ENCODE data around the gene GAK.
A peak's percentile ranks its signal among the peaks of the same experiment; 100 is the strongest.

The GAK gene

DNA sequence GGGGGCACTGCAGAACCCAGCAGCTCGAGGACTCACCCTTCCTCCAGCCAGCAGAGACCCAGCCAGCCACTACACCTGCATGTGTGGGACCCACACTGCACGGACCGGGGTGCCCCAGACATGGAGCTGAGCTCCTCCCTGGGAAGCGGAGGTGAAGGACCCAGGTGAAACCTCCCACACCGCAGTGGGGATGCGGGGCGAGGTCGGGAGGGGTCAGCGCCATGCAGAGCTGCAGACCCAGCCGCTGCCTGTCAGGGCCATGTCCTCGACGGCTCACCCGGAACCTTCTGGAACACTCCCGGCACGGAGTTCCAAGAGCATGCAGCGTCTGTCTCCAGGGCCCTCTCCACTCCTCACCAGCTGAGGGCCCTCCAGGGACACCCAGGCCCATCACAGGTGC lies 42.6 kb downstream of the GAK start:
- Mint-ChIP-seq H3K27ac (ENCODE audit: low read depth) (no peak overlapping the region), H3K9me3 (peaks cover 6% of the 10 kb centered on the region), H3K27me3 (no peaks in the 10 kb centered on the region), H3K36me3 (ENCODE audit: insufficient read depth) (peaks cover 24% of the 10 kb centered on the region), H3K4me3 (no peak overlapping the region), H3K4me1 (peaks cover 8% of the 10 kb centered on the region)
- ATAC-seq (replicated peaks; ENCODE audit: extremely low read depth, poor library complexity, severe bottlenecking) (no peak), DNase-seq (ENCODE audit: low spot score in 2 of 2) (no peak)

GRCh38 chr4:888029-888428 lies 44.1 kb downstream of the GAK start:
- Mint-ChIP-seq H3K36me3 (ENCODE audit: insufficient read depth) (peaks cover 23% of the 10 kb centered on the region), H3K27me3 (no peaks in the 10 kb centered on the region), H3K27ac (ENCODE audit: low read depth) (no peak overlapping the region), H3K4me3 (no peak overlapping the region), H3K9me3 (peaks cover 6% of the 10 kb centered on the region), H3K4me1 (peaks cover 8% of the 10 kb centered on the region)
- DNase-seq (ENCODE audit: low spot score in 2 of 2) (no peak), ATAC-seq (replicated peaks; ENCODE audit: extremely low read depth, poor library complexity, severe bottlenecking) (no peak)

DNA sequence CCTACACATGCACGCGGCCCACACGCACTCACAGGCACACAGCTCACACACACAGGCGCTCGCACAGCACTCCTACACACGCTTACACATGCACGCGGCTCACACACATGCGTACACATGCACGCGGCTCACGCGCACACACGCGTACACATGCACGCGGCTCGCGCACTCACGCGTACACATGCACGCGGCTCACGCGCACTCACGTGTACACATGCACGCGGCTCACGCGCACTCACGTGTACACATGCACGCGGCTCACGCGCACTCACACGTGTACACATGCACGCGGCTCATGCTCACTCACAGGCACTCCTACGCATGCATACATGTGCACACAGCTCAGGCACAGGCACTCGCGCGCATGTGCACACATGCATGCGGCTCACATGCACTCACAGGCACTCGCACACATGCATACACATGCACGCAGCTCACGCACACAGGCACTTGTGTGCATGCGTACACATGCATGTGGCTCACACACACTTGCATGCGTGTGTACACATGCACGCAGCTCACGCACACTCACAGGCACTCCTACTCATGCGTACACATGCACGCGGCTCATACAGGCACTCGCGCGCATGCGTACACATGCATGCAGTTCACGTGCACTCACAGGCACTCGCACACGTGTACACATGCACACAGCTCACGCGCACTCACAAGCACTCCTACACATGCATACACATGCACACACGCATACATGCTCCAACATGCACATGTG lies 44.9 kb downstream of the GAK start:
- Mint-ChIP-seq H3K27me3 (no peaks in the 10 kb centered on the region), H3K4me3 (no peak overlapping the region), H3K27ac (ENCODE audit: low read depth) (no peak overlapping the region), H3K36me3 (ENCODE audit: insufficient read depth) (peaks cover 25% of the 10 kb centered on the region), H3K9me3 (peaks cover 6% of the 10 kb centered on the region), H3K4me1 (peaks cover 8% of the 10 kb centered on the region)
- no peak for DNase-seq (ENCODE audit: low spot score in 2 of 2)
- no peak for ATAC-seq (replicated peaks; ENCODE audit: extremely low read depth, poor library complexity, severe bottlenecking)

DNA sequence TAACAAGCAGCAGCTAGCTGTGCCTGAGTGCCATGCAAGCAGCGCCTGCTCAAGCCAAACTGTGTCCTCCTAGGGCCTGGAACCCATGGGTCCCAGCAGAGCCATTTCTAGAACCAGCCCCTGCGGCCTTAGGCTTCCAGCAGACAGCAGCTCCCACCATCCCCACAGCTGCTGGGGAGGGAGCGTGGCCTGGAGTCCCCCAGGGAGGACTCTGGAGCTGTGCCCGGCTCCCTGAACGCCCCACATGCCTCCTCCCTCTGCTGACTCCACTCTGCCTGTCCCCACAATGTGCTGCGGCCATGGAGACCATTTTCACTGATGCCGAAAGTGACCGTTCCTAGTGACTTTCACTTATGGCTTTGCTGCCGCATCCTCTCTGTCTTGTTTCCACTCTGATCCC lies 45.9 kb downstream of the GAK start:
- H3K4me1 Mint-ChIP-seq, result peaks cover 8% of the 10 kb centered on the region
- no peak overlapping the region for H3K27ac Mint-ChIP-seq (ENCODE audit: low read depth)
- H3K27me3 Mint-ChIP-seq, result no peaks in the 10 kb centered on the region
- DNase-seq (ENCODE audit: low spot score in 2 of 2), result no peak
- peaks cover 6% of the 10 kb centered on the region for H3K9me3 Mint-ChIP-seq
- no peak overlapping the region for H3K4me3 Mint-ChIP-seq
- no peak for ATAC-seq (replicated peaks; ENCODE audit: extremely low read depth, poor library complexity, severe bottlenecking)
- peaks cover 24% of the 10 kb centered on the region for H3K36me3 Mint-ChIP-seq (ENCODE audit: insufficient read depth)

DNA sequence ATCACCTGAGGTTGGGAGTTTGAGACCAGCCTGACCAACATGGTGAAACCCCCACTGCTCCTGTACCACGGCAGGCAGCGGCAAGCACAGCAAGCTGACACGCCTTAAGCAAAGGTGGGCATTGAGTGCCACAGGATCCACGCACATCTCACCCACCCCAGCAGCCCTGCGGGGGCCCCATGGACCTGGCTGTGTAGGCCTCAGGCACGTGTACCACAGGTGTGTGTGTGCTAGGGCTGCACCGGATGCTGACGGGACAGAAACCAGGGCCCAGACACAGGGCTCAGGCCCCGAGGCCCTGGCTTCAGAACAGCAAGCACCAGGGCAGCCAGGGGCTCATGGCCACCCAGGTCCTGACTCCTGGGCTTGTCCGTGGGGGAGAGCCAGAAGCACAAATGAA lies 46.8 kb downstream of the GAK start:
- Mint-ChIP-seq H3K27me3 (no peaks in the 10 kb centered on the region), H3K4me3 (no peak overlapping the region), H3K4me1 (peaks cover 11% of the 10 kb centered on the region), H3K9me3 (peaks cover 6% of the 10 kb centered on the region), H3K27ac (ENCODE audit: low read depth) (no peak overlapping the region), H3K36me3 (ENCODE audit: insufficient read depth) (peaks cover 23% of the 10 kb centered on the region)
- no peak for ATAC-seq (replicated peaks; ENCODE audit: extremely low read depth, poor library complexity, severe bottlenecking)
- DNase-seq (ENCODE audit: low spot score in 2 of 2), result no peak

DNA sequence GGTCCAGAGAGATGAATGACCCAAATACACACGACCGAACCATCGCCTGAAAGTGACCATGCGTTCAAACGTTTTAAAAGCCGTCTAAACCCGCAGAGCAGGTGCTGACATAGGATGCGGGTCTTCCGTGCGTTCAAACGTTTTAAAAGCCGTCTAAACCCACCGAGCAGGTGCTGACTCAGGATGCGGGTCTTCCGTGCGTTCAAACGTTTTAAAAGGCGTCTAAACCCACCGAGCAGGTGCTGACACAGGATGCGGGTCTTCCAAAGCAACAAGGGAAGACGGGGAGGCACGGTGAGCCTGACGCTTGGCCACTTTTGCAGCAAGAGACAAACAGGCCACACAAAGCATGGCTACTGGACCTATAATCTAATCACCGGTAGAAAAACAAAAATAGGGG lies 47.2 kb downstream of the GAK start:
- no peak overlapping the region for H3K27ac Mint-ChIP-seq (ENCODE audit: low read depth)
- peaks cover 6% of the 10 kb centered on the region for H3K9me3 Mint-ChIP-seq
- H3K4me1 Mint-ChIP-seq, result peaks cover 16% of the 10 kb centered on the region
- ATAC-seq (replicated peaks; ENCODE audit: extremely low read depth, poor library complexity, severe bottlenecking) (no peak), DNase-seq (ENCODE audit: low spot score in 2 of 2) (no peak)
- no peaks in the 10 kb centered on the region for H3K27me3 Mint-ChIP-seq
- H3K36me3 Mint-ChIP-seq (ENCODE audit: insufficient read depth), result peaks cover 21% of the 10 kb centered on the region
- no peak overlapping the region for H3K4me3 Mint-ChIP-seq

DNA sequence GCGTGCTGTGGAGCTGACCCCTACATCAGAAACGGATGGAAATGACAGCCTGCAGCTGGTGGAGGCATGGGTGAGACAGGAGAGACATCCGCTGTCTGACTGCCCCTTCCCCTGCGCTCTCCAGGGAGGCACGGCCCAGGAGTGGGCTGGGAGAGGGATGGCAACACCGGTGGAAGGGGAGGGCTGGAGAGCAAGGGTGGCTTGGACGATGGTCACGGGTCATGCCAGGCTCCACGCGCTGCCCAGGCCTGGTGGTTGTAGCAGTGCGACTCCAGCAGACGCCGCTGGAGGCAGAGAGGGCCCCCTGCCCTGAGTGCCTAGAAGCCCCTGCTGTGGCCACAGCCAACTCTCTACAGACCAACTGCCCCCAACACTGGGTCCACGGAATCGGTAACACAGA lies 47.9 kb downstream of the GAK start:
- no peak overlapping the region for H3K4me3 Mint-ChIP-seq
- no peak overlapping the region for H3K27ac Mint-ChIP-seq (ENCODE audit: low read depth)
- peaks cover 6% of the 10 kb centered on the region for H3K9me3 Mint-ChIP-seq
- peaks cover 25% of the 10 kb centered on the region for H3K36me3 Mint-ChIP-seq (ENCODE audit: insufficient read depth)
- peaks cover 22% of the 10 kb centered on the region for H3K4me1 Mint-ChIP-seq
- ATAC-seq (replicated peaks; ENCODE audit: extremely low read depth, poor library complexity, severe bottlenecking) (no peak), DNase-seq (ENCODE audit: low spot score in 2 of 2) (no peak)
- H3K27me3 Mint-ChIP-seq, result no peaks in the 10 kb centered on the region

- no peaks in the 10 kb centered on the region for H3K27me3 Mint-ChIP-seq
- DNase-seq (ENCODE audit: low spot score in 2 of 2) (no peak), ATAC-seq (replicated peaks; ENCODE audit: extremely low read depth, poor library complexity, severe bottlenecking) (no peak)
- H3K27ac Mint-ChIP-seq (ENCODE audit: low read depth), result no peak overlapping the region
- no peak overlapping the region for H3K4me3 Mint-ChIP-seq
- peaks cover 30% of the 10 kb centered on the region for H3K4me1 Mint-ChIP-seq
- H3K9me3 Mint-ChIP-seq, result peaks cover 6% of the 10 kb centered on the region
- H3K36me3 Mint-ChIP-seq (ENCODE audit: insufficient read depth), result peaks cover 26% of the 10 kb centered on the region
These were observed 48.6 kb downstream of the GAK start for GRCh38 chr4:883377-884095.

GRCh38 chr4:882646-883045 lies 49.5 kb downstream of the GAK start:
- ATAC-seq (replicated peaks; ENCODE audit: extremely low read depth, poor library complexity, severe bottlenecking) (no peak), DNase-seq (ENCODE audit: low spot score in 2 of 2) (no peak)
- Mint-ChIP-seq H3K9me3 (peaks cover 4% of the 10 kb centered on the region), H3K36me3 (ENCODE audit: insufficient read depth) (peaks cover 26% of the 10 kb centered on the region), H3K27me3 (no peaks in the 10 kb centered on the region), H3K4me1 (peaks cover 30% of the 10 kb centered on the region), H3K4me3 (no peak overlapping the region), H3K27ac (ENCODE audit: low read depth) (no peak overlapping the region)

DNA sequence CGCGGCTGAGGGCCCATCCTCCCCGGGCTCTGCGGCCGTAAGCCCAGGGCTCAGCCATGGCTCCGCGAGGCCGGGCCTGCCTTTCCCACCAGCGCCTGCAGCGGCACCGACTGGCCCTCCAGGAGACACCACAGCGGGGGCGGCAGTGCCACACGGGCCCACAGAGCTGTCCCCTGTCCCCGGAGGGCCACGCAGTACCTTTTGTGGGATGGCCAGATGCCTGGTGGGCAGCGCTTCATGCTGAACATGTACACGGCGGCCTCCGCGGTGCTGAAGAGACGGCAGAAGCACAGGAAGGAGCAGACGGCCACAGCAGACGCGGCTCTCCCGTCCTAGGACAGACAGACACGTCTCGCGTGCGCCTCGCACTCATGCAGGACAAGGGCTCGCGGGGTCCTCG lies 50.4 kb downstream of the GAK start:
- DNase-seq (ENCODE audit: low spot score in 2 of 2), result no peak
- peaks cover 26% of the 10 kb centered on the region for H3K36me3 Mint-ChIP-seq (ENCODE audit: insufficient read depth)
- ATAC-seq (replicated peaks; ENCODE audit: extremely low read depth, poor library complexity, severe bottlenecking), result no peak
- no peaks in the 10 kb centered on the region for H3K27me3 Mint-ChIP-seq
- H3K4me1 Mint-ChIP-seq, result peaks cover 26% of the 10 kb centered on the region
- H3K27ac Mint-ChIP-seq (ENCODE audit: low read depth), result no peak overlapping the region
- no peak overlapping the region for H3K4me3 Mint-ChIP-seq
- no peaks in the 10 kb centered on the region for H3K9me3 Mint-ChIP-seq

- Mint-ChIP-seq H3K4me1 (peaks cover 26% of the 10 kb centered on the region), H3K27me3 (no peaks in the 10 kb centered on the region), H3K27ac (ENCODE audit: low read depth) (peak overlapping the region; percentile 97), H3K4me3 (peak overlapping the region; percentile 79), H3K9me3 (no peaks in the 10 kb centered on the region), H3K36me3 (ENCODE audit: insufficient read depth) (peaks cover 25% of the 10 kb centered on the region)
- DNase-seq (ENCODE audit: low spot score in 2 of 2) (no peak), ATAC-seq (replicated peaks; ENCODE audit: extremely low read depth, poor library complexity, severe bottlenecking) (no peak)
These were observed 51.3 kb downstream of the GAK start for GRCh38 chr4:880684-881405.

DNA sequence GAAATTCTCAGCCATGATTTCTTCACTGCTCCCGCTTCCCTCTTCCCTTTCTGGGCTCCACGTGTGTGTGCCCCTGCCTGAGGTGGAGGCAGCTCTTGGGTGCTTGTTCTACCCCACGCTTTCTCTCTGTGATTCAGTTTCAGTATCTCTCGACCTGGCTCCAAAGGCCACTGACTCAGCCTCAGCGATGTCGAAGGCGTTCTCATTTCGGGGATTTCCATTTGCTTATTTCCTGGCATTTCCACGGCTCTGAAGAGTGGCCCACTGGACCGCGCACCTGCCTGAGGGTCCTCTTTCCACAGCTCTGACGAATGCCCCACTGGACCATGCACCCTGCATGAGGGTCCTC lies 52.4 kb downstream of the GAK start:
- Mint-ChIP-seq H3K36me3 (ENCODE audit: insufficient read depth) (peaks cover 23% of the 10 kb centered on the region), H3K27me3 (no peaks in the 10 kb centered on the region)
- ATAC-seq (replicated peaks; ENCODE audit: extremely low read depth, poor library complexity, severe bottlenecking), result peak; percentile 81

More for the DNA sequence above, 52.4 kb downstream of the GAK start:
- Mint-ChIP-seq H3K4me1 (peaks cover 26% of the 10 kb centered on the region), H3K27ac (ENCODE audit: low read depth) (peak overlapping the region; percentile 97), H3K9me3 (no peaks in the 10 kb centered on the region), H3K4me3 (peak overlapping the region; percentile 79)
- peak; percentile 20 to 43 for DNase-seq (ENCODE audit: low spot score in 2 of 2)
